NOMO-1 (cell line): ENCODE measurements around the gene ATXN7L2.

Experiments
- DNase-seq, 2 experiments: peaks; one replicate each; lab custom pipeline; 2025; ENCODE audit not compliant: unreplicated experiment in 2 of 2; lab: John Stamatoyannopoulos, UW

The ATXN7L2 gene

DNA sequence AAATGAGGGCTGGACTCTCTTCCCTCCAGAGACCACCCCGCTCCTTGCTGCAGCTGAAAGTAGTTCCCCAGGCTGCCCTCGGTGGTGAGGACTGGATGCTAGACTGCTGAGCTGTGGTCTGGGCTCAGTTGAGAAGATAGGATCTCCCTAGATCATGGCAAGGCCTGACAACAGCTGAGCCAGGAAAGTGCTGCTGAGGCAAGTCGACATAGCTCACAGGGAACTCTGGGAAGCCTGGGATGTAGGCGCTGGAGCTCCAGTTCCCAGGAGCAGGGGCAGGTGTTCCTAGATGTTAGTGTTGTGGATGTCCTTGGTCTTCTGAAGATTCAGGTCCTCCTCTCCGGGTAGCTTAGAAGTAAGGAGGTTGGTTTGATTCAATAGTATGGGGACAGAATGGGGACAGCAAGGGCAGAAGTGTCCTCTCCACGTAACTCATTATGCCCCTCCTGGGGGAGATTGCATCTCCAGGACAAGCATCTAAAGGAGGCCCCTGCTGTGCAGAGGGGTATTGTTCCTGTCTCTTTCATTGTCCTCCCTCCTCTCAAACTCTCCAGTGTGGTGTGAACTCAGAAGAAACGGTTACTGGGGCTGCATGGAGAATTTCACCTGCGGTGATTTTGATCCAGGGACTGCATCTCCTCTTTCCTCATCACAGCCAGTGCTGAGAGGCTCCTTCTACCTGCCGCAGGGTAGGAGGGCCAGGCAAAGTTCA is 13.9 kb downstream of the ATXN7L2 start:
- DNase-seq: no peak

GRCh38 chr1:109498161-109498801 is 14.6 kb downstream of the ATXN7L2 start:
- DNase-seq: no peak

- DNase-seq: no peak
Observed at GRCh38 chr1:109499081-109499480, 15.4 kb downstream of the ATXN7L2 start.

DNA sequence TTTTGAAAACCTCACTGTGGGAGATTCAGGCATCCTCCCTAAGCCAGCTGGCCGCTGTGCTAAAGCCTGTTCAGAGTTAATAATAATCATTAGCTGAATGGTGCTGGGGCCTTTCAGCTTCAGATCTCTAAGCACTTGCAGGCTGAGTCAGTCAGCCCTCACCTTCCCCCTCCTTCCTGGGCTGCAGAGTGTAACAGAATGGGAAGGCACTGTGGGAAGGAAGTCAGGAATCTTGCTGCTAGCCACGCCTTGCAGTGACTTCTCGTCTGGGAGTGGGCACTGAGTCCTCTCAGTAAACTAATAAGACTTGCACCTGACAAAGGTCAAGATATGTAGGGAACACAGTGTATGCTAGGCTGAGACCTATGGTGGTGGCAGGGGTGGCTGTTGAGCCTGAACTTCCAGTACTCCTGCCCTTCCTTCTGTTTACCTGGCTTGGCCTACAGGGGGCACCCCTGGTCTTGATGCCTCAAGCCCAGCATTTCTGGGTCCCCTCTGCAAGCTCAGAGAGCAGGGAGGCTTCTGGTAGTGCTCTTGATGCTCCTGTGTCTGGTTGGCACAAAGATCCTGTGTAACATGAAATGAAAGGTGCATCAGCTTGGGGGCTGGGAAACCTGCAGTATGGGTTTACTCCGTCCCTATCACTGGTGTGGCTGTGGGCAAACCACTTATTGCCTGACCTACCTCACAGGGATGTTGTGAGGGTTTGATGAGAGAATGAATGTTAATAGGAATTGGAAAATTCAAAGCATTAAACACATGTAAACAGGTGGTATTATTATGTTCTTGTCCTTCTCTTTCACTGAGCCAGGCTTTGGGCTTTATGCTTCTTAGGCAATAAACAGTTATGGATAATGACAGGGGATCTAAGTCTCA is 16.2 kb downstream of the ATXN7L2 start:
- peak; percentile 8 to 14 for DNase-seq

DNA sequence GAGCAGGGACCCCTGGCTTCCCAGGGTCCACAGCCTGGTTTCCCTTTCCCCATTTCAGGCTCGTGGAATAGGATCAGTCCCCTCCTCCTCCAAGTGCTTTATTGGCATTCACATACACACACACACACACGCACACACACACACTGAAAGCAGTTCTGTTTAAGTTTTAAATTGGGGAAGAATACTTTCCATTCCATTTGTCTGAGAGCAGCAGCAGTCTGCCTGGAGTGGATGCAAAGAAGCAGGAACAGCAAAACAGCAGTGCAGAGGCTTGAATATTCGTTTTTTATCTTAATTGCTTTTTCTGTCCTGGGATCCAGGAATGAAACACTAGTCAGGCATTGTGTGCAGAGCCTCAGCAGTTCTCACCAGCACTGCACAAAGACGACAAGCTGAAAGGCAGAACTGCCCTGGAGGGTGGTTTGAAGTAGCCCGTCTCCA is 17.3 kb downstream of the ATXN7L2 start:
- no peak for DNase-seq

DNA sequence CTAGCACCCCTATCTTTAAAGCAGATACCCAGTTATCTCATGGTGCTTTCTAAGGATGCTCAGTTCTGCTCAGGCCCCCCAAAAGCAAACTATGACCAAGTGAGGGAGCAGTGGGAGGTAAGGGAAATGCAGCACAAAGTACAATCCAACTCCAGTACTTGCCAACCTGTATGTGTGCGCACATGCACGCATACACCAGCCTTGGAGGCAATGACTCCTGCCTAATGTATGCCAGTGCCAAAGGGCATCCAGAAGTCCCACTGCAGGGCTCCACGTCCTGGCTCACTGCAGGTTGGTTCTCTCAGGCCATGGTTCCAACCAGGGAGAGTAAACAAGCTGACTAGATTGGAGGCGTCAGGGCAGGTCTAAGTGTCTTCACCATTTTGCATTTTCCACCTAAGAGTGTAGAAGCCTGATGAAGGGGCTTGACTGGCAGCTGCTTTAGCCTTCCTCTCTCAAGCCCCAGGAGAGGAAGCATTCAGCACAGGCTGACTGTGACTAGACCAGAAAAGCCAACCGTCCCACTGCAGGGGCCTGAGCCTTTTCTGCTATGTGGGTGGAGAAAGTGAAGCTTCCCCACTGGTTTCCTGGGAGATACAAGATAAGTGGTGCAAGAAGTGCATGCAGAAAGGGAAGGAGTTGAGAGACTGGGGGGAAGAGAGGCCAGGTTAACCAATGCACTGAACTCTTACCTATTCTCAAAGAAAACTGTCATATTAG is 18.1 kb downstream of the ATXN7L2 start:
- DNase-seq: no peak

GRCh38 chr1:109502364-109502851 is 18.7 kb downstream of the ATXN7L2 start:
- no peak for DNase-seq

- no peak for DNase-seq
Observed at GRCh38 chr1:109503935-109504334, 20.2 kb downstream of the ATXN7L2 start.

- DNase-seq: no peak
Observed at GRCh38 chr1:109504974-109505373, 21.3 kb downstream of the ATXN7L2 start.

DNA sequence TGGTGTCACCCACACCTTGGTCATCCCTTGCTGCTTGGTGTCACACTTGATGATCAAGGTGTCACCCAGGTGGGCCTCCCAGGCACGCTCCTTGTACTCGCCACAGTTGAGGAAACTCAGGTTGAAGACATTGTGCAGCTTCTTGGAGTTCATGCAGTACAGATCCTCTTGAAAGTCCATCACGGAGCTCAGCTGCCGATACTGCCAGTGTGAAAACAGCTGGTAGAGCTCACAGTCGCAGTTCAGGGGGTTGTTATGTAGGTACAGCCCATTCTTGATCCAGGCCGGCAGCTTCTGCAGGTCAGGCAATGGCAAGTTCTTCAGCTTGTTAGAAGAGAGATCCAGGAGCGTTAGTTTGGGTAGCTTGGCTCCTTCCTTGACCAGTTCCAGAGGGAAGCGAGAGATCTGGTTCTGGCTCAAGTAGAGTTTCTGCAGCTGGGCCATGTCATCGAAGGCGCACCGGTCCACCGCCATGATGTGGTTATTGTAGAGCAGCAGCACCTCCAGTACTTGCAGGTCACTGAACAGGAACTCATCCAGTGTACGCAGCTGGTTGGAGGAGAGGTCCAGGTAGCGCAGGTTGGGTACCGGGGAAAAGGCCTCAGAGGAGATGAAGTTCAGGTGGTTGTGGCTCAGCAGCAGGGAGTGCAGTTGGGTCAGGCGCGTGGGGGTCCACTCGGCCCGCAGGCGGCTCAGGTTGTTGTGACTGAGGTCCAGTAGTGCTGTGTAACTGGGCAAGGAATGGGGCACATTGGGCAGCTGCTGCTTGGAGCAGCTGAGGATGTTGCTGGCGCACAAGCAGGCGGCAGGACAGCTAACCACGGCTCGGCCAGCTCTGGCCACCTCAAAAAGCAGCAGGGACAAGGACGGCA is 24.5 kb downstream of the ATXN7L2 start:
- DNase-seq: no peak

- no peak for DNase-seq
Observed at GRCh38 chr1:109508873-109509175, 25.1 kb downstream of the ATXN7L2 start.

GRCh38 chr1:109509176-109510134 is 25.8 kb downstream of the ATXN7L2 start, which contains the start of gene AMIGO1:
Gene AMIGO1 (minus strand): TSS chr1:109509727. CDS start chr1:109508912, 815 bp downstream.
- DNase-seq: peak; percentile 34 to 59

DNA sequence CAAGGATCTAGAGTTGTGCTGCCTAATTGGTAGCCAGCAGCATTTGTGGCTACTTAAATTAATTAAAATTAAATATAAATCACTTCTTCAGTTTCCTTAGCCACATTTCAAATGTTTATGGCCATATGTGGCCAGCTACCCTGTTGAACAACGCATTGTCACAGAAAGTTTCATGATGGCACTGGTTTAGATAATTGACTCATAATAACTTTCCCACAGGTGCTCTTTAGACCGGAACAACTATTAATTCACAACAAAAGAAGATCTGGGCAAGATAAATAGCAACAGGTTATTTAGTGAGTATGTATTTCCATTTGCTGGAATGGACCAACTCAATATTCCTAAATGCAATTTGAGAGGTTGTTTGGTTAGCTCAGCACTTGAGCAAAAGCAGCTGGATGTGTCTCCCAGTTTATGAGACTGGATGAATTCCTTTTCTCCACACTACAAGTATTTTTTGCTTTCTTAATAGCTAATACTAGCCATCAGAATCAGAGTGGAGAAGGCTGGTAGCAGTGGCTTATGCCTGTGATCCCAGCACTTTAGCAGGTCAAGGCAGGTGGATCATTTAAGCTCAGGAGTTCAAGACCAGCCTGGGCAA is 29.5 kb downstream of the ATXN7L2 start:
- DNase-seq: no peak

DNA sequence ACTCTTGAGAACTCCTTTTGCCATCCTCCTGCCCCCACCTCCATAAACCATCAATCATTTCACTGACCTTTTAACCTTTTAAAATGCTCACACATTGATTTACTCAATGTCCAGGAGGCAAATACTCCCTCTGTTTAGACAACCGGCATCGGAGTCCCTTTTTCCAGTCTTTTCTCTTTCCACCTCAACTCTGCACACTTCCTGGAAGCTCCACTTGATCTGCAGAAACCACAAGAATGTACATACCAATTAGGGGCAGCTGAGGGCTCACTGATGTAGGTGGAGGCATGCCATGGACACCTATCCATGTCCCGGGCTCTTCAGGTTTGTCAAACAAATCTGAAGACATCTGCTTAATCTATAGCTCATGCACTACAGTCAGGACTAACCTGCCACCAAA is 31.1 kb downstream of the ATXN7L2 start:
- no peak for DNase-seq

DNA sequence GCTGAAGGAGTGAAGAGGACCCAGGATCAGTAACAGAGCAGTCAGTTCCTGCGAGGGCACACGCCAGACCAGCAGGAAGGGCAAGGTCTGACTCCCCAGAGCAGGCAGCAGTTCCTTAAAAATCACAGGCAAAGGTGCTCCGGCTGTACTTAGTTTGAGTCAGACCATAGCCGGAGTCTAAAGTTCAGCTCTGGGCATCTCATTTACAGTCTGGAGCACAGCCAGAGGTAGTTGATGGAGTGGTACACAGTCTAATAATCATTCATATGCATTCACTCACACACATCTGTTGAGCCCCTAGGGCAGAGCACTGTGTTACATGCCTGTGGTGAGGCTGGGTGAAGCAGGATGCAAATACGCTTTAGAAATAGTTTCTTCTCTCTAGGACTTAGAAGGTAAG is 33.2 kb downstream of the ATXN7L2 start:
- DNase-seq: no peak

DNA sequence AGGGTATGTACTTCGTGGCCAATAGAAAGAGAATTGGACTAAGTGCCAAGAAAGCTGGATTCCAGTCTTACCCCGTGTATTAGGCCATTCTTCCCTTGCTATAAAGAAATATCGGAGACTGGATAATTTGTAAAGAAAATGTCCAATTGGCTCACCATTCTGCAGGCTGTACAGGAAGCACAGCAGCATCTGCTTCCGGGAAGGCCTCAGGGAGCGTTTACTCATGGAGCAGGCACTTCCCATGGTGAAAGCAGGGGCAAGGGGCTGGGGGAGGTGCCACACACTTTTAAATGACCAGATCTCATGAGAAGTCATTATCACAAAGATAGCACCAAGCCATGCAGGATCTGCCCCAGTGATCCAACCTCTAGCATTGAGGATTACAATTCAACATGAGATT is 33.6 kb downstream of the ATXN7L2 start:
- DNase-seq: no peak

- no peak for DNase-seq
Observed at GRCh38 chr1:109521002-109521951, 37.6 kb downstream of the ATXN7L2 start.
